Loucy (cell line): ENCODE measurements around the gene SEMG2.

Experiments
- H2AFZ ChIP-seq: fragments of 200-600 bp; sonication (generic); 2 replicates; pipeline ENCODE4 v1.6.0; 2016; ENCODE audit warnings: antibody characterized with exemption, mild to moderate bottlenecking, low read length, moderate library complexity
- H3F3A ChIP-seq: fragments of 200-600 bp; 2 replicates; pipeline ENCODE4 v1.6.0; 2016; ENCODE audit warnings: antibody characterized with exemption, low read depth, mild to moderate bottlenecking
- H3K27me3 ChIP-seq: fragments of 200-600 bp; sonication (generic); 2 replicates; pipeline ENCODE4 v1.6.1; 2014; ENCODE audit warnings: low read length, mild to moderate bottlenecking; ENCODE audit not compliant: insufficient read depth, poor library complexity, severe bottlenecking
- H3K36me3 ChIP-seq: fragments of 200-600 bp; sonication (generic); 2 replicates; pipeline ENCODE4 v1.6.1; 2016; ENCODE audit warnings: low read length; ENCODE audit not compliant: insufficient read depth
- H3K4me1 ChIP-seq: fragments of 200-600 bp; sonication (generic); 2 replicates; pipeline ENCODE4 v1.5.1; 2014; ENCODE audit warnings: low read length, mild to moderate bottlenecking; ENCODE audit not compliant: insufficient read depth, poor library complexity, severe bottlenecking
- H3K4me2 ChIP-seq: fragments of 200-600 bp; sonication (generic); 2 replicates; pipeline ENCODE4 v1.6.0; 2014; ENCODE audit warnings: antibody characterized with exemption, low read length, low read depth, mild to moderate bottlenecking; ENCODE audit not compliant: poor library complexity, severe bottlenecking
- H3K4me3 ChIP-seq: fragments of 200-600 bp; sonication (generic); 2 replicates; pipeline ENCODE4 v1.5.1; 2014; ENCODE audit warnings: low read length, mild to moderate bottlenecking, mixed read lengths; ENCODE audit not compliant: poor library complexity, severe bottlenecking
- H3K79me2 ChIP-seq: fragments of 200-600 bp; sonication (generic); 2 replicates; pipeline ENCODE4 v1.6.1; 2014; ENCODE audit warnings: low read length; ENCODE audit not compliant: insufficient read depth
- H3K9ac ChIP-seq: fragments of 200-600 bp; sonication (generic); 2 replicates; pipeline ENCODE4 v1.6.0; 2014; ENCODE audit warnings: mild to moderate bottlenecking, low read depth, low read length, moderate library complexity; ENCODE audit not compliant: poor library complexity, severe bottlenecking
- H3K9me2 ChIP-seq: fragments of 200-600 bp; sonication (generic); replicated peaks from 2 replicates; pipeline ENCODE4 v1.6.1; 2016; ENCODE audit warnings: low read depth, low read length, mixed read lengths
- H3K9me3 ChIP-seq: fragments of 200-600 bp; sonication (generic); 2 replicates; pipeline ENCODE4 v1.6.1; 2014; ENCODE audit warnings: mild to moderate bottlenecking, antibody characterized with exemption, low read length, low read depth; ENCODE audit not compliant: insufficient read depth
- H4K20me1 ChIP-seq: fragments of 200-600 bp; sonication (generic); 2 replicates; pipeline ENCODE4 v1.6.0; 2014; ENCODE audit warnings: antibody characterized with exemption, low read length, mild to moderate bottlenecking; ENCODE audit not compliant: insufficient read depth, poor library complexity, severe bottlenecking
- EZH2phosphoT487 ChIP-seq: fragments of 200-600 bp; IDR thresholded peaks from 2 replicates; pipeline ENCODE4 v1.6.1; 2018; ENCODE audit warnings: antibody characterized with exemption, mild to moderate bottlenecking, moderate library complexity, borderline replicate concordance
- TF ChIP-seq, protein P1 (sequence below): fragments of 200-600 bp; sonication (generic); conservative IDR thresholded peaks from 2 replicates; pipeline ENCODE4 v1.5.1; 2014; ENCODE audit warnings: mild to moderate bottlenecking, antibody characterized with exemption, low read length

SEMG2 gene

DNA sequence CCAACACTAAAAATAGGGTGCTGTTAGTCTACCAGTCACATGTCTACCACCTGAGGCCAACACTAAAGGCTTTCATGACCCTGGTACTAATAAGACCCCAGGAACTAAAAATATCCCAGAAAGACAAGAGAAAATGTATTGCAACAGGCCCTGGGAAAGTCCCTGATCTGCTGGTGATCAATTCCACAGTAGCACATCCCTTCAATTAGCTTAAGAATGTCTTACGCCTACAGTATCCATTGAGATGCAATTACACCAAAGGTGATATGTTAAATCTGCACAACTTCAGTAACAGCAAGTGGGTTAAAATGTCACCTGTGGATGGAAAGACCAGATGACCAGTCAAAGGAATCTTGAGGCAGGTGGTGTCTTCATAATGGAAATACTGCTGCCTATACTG is 11.2 kb upstream of the SEMG2 start:
- H3K4me2 ChIP-seq = no peak overlapping the region
- no peak overlapping the region for H2AFZ ChIP-seq

GRCh38 chr20:45211569-45212474 is 9.4 kb upstream of the SEMG2 start:
- Histone ChIP-seq H3K4me2 (no peak overlapping the region), H2AFZ (no peak overlapping the region), H3K79me2 (no peaks in the 10 kb centered on the region), H3K9ac (no peak overlapping the region), H3K9me2 (no peaks in the 10 kb centered on the region), H4K20me1 (no peaks in the 10 kb centered on the region), H3F3A (no peaks in the 10 kb centered on the region), H3K27me3 (no peaks in the 10 kb centered on the region), H3K9me3 (no peaks in the 10 kb centered on the region), H3K4me3 (no peak overlapping the region), H3K4me1 (no peaks in the 10 kb centered on the region), H3K36me3 (no peaks in the 10 kb centered on the region)
- TF ChIP-seq, protein P1, sequence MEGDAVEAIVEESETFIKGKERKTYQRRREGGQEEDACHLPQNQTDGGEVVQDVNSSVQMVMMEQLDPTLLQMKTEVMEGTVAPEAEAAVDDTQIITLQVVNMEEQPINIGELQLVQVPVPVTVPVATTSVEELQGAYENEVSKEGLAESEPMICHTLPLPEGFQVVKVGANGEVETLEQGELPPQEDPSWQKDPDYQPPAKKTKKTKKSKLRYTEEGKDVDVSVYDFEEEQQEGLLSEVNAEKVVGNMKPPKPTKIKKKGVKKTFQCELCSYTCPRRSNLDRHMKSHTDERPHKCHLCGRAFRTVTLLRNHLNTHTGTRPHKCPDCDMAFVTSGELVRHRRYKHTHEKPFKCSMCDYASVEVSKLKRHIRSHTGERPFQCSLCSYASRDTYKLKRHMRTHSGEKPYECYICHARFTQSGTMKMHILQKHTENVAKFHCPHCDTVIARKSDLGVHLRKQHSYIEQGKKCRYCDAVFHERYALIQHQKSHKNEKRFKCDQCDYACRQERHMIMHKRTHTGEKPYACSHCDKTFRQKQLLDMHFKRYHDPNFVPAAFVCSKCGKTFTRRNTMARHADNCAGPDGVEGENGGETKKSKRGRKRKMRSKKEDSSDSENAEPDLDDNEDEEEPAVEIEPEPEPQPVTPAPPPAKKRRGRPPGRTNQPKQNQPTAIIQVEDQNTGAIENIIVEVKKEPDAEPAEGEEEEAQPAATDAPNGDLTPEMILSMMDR = no peak
- TF ChIP-seq EZH2phosphoT487 = no peak

More for the DNA sequence above, 11.2 kb upstream of the SEMG2 start:
- no peaks in the 10 kb centered on the region for H3F3A ChIP-seq
- no peaks in the 10 kb centered on the region for H3K9me2 ChIP-seq
- no peaks in the 10 kb centered on the region for H3K4me1 ChIP-seq
- H3K27me3 ChIP-seq = no peaks in the 10 kb centered on the region
- H3K9ac ChIP-seq = no peak overlapping the region
- TF ChIP-seq, protein P1 = no peak
- no peak for TF ChIP-seq EZH2phosphoT487
- H3K36me3 ChIP-seq = no peaks in the 10 kb centered on the region
- no peaks in the 10 kb centered on the region for H3K79me2 ChIP-seq
- H3K9me3 ChIP-seq = no peaks in the 10 kb centered on the region
- no peaks in the 10 kb centered on the region for H4K20me1 ChIP-seq
- H3K4me3 ChIP-seq = no peak overlapping the region

DNA sequence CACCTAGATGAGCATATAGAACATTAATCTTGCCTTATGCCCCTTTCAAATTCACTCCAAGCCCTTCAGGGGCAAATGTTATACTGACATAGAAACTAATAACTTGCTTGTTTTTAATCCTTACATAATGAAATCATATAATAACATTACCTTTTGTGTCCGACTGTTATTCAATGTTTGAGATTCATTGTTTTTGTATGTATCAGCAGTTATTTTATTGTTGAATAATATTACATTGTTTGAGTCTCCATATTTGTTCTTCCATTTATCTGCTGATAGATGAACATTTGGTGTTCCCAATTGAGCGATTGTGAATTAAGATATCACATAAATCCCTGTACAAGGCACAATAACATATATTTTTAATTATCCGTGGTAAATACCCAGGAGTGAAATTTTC is 8.3 kb upstream of the SEMG2 start:
- no peaks in the 10 kb centered on the region for H3K27me3 ChIP-seq
- H3K79me2 ChIP-seq = no peaks in the 10 kb centered on the region
- H3F3A ChIP-seq = no peaks in the 10 kb centered on the region
- H3K9me3 ChIP-seq = no peaks in the 10 kb centered on the region
- no peak overlapping the region for H3K4me3 ChIP-seq
- no peaks in the 10 kb centered on the region for H4K20me1 ChIP-seq
- no peak overlapping the region for H3K4me2 ChIP-seq
- no peaks in the 10 kb centered on the region for H3K36me3 ChIP-seq
- no peaks in the 10 kb centered on the region for H3K9me2 ChIP-seq
- no peak overlapping the region for H3K9ac ChIP-seq
- TF ChIP-seq, protein P1 = no peak
- no peak for TF ChIP-seq EZH2phosphoT487
- H3K4me1 ChIP-seq = no peaks in the 10 kb centered on the region
- H2AFZ ChIP-seq = no peak overlapping the region
